ENCODE measurements around the gene KRTAP4-7.
"Not testable (repeated sequence)": the region's sequence is repeated elsewhere in the genome, so short reads cannot be mapped to it uniquely, and the experiment has no call there.

KRTAP4-7 gene

DNA sequence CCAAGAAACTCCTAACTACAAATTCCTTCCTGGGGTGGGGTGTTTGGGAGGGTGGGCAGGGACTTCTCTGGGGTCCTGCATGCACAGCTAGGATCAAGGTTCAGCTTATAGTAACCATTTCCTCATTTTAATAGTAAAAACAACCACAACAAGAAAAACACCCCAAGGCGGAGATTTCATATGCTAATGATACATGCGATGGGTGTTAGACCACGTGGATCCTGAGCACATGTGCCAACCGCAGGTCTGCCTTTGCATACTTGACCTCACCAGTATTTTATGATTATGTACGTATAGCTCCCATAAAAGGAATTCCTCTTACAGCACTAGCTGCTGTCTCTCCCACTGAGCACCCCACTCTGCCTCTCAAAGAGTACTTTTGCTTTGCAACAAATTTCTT lies 32.3 kb downstream of the KRTAP4-7 start:
- no peak for DNase-seq

DNA sequence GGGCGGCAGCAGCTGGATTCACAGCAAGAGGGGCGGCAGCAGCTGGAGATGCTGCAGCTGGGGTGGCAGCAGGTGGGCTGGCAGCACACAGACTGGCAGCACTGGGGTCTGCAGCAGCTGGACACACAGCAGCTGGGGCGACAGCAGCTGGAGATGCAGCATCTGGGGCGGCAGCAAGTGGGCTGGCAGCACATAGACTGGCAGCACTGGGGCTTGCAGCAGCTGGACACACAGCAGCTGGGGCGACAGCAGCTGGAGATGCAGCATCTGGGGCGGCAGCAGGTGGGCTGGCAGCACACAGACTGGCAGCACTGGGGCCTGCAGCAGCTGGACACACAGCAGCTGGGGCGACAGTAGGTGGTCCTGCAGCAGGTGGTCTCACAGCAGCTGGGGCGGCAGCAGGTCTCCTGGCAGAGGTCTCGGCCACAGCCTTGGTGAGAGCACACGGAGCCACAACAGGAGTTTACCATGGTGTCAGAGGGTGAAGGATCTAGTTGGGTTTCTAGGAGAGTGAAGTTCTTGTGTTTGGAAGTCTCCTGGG lies 34.0 kb downstream of the KRTAP4-7 start, which contains the start of gene KRTAP4-11:
Gene KRTAP4-11, minus strand, starts transcription at position 528 of the 541 bp plus-strand sequence. Its CDS starts 58 bp downstream, at position 470.
- DNase-seq, result not testable (repeated sequence)

DNA sequence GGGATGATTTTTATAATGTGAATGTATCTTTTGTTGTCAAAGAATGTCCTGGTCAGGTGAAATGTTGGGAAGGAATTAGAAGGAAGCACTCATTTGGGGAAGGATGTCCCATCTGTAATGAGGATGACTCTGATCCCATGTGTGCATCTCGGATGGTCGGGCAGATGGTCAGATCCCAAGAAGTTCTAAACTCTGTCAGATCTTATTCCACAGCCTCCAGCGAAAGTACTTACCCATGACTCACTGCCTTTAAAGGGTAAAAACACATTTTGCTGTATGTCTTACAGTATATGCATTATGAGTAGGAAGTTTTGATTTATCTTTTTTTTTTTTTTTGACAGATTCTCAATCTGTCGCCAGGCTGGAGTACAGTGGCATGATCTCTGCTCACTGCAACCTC lies 34.8 kb downstream of the KRTAP4-7 start:
- no peak for DNase-seq

DNA sequence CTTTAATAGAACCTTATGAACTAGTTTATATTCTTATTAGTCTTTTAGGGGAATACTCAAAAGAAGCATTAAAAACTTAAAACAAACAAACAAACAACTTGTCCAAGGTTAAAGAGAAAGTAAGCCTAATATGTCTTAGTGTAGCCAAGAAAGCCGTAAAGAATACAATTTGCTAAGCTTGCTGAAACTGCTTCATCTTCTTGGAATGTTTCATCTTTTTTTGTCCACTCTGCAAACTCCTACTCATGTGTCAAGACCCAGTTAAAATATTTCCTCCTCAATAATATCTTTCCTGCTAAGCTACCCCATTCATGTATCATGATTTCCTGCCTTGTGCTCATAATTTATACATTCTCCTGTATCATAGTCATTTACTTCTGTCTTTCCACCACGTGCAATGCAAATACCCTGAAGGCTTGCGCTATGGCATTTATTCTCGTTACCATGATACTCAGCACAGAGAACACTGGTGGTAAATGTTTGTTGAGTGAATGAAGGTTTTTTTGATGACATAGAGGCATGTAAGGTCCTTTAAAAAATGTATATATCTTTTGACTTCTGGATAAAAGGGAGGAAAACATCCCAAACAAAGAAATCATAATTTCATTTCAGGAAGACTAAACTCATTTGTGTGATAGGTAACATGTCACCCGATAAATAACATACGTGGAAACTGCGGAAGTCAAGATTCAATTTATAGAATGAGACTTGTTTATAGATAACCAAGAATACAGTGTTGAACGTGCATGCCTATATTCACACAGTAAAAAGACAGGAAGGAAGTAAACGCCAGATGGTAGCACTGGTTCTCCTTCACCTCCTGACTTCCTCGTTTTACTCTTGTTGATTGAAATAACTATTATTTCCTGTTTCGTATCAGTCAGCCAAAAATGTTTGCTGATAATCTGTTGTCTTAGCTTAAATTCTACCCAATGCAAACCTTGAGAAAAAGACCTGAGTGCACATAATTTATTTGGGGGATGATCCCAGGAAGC lies 36.0 kb downstream of the KRTAP4-7 start:
- peak in 1 of 2 donors; percentile 84 for DNase-seq

DNA sequence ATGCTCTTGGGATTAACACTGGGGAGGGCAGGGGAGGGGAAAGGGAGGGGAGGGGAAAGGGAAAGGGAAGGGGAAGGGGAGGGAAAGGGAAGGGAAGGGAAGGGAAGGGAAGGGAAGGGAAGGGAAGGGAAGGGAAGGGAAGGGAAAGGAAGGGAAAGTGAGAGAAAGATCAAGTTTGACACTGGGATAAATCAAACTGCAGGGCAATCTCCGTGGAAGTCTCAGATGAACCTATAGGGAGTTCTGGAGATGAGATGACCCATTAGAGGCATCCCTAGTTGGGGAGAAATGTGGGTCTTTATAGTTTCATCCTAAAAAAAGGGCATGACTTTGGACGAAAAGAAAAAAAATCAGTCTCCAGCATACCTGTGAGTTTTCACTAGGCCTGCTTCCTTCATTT lies 37.8 kb downstream of the KRTAP4-7 start:
- DNase-seq, result no peak

DNA sequence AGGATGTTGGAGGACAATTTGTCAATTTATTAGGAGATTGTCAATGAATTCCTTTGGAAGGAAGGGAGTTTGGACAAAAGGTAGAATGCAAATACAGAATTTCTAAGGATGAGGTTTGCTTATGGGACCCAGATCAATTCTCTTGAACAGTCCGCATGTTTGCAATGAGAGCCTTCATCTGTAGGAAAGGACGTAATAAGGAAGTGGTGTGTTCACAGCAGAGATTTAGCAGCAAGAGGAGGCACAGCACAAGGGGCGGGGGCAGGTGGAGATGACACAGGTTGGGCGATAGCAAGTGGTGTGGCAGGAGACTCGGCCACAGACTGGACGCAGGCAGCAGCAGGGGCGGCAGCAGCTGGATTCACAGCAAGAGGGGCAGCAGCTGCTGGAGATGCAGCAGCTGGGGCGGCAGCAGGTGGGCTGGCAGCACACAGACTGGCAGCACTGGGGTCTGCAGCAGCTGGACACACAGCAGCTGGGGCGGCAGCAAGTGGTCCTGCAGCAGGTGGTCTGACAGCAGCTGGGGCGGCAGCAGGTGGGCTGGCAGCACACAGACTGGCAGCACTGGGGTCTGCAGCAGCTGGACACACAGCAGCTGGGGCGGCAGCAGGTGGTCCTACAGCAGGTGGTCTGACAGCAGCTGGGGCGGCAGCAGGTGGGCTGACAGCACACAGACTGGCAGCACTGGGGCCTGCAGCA lies 39.5 kb downstream of the KRTAP4-7 start:
- not testable (repeated sequence) for DNase-seq

DNA sequence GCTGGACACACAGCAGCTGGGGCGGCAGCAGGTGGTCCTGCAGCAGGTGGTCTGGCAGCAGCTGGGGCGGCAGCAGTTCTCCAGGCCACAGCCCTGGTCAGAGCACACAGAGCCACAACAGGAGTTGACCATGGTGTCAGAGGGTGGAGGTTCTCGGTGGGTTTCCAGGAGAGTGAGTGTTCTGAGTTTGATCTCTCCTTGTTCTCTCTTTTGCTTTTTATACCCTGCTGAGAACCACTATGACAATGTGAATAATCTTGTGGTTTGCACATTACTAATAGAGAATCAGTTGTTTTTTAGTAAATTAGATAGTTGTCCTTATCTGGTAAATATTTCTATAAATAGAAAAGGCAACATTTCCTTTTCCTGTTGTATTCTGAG lies 40.0 kb downstream of the KRTAP4-7 start, which contains the start of gene KRTAP4-12:
Gene KRTAP4-12, minus strand, starts transcription at position 192 of the 381 bp plus-strand sequence. Its CDS starts 60 bp downstream, at position 132.
- not testable (repeated sequence) for DNase-seq

DNA sequence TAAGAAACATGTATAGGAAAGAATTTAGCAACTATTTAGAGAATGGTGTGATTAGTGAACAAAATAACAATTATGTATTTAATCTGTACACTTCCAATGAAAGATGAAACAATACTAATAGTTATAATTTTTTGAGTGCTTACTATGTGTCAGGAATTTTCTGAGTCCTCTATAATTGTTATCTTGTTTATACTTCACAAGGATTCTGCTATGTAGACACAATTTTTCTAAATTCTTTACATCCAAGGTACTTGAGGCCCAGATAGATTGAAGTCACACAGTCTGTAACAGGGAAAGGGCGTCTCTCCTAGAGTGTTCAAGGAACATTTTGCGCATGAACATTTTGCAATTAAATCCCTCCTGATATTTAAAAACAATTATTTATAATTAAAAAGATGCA lies 41.1 kb downstream of the KRTAP4-7 start:
- no peak for DNase-seq

DNA sequence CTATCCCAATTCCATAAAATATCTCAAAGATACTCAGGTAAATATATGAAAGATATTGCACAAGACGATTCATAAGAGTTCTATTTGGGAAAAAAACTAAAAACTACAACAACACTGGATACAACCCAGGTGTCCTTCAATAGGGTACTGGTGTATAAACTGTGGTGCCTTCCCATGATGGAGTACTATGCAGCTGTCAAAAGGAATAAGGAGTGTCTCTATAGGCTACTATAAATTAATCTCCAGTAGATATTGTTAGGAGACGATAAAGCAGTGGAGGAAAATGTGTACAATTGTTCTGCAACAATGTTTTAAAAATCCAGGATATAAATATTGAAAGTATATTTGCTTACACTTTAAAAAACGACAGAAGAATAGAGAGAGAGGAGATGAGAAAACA lies 42.5 kb downstream of the KRTAP4-7 start:
- no peak for DNase-seq

DNA sequence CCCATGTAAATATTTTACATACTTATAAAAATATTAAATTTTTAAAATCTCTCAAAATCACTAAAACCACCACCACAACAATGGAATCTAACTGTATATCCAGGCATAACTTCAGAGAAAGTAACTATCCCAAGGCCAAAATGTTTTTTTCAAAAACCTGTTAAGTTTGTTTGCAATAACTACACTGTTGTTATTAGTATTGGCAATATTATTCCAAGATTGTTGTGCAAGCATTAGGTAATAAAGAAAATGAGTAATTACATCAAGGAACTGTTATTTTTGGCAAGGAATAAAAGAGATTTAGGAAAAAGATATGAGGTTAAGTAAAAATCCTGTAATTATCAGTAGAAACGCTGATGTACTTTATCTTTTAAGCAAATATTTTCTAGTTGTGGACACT lies 43.4 kb downstream of the KRTAP4-7 start:
- no peak for DNase-seq

DNA sequence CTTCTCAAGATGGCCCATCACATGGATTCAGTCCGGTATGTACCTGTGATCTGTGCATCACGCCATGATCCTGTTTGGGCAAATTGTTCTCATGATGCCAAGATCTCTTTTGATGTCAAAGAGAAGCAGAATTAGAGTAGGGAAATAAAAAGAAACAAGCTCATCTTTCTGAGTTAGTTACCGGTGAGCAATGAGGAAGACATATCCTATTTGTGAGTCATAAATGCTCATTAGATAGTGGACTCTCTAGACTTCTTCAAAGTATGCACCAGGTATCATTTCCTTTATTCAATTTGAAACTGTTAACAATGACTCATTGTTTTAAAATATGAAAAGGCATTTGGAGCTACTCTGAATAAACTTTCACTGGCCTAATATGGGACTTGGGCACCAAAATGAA lies 48.0 kb downstream of the KRTAP4-7 start:
- no peak for DNase-seq

DNA sequence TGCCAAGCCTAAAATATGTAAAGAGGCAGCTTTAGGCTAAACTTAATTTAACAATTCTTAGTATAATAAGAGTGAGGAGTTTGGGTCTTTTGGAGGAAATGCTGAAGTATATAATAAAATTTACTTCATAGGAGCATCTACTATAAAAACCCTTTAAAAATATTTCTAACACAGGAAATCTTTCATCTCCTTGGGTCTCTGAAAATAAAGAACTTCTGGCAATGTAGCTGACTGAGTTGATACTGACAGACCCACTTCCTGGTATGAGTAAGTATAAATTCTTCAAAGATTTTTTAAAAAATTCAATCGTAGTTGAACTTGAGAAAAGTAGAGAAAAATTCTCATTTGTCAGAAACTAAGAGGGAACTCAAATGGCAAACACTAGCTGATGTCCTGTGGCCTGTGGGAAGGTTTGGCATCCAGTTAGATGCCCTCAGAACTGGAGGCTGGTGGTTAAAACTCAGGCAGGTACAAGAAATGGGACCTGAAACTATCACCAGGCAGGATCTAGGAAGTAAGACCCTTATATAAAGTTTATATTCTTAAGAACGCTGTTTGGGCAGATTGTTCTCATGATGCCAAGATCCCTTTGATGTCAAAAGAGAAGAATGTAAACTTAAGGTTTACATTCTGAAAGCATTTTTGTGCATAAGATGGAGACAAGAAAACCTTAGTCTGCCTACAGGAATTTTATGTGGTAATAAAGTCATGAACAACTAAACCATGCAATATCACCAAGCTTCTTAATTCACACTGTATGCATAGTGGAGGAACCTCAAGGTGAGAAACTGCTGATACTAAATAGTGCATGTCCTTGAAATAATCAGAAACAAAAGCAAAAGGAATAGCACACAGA lies 50.2 kb downstream of the KRTAP4-7 start:
- no peak for DNase-seq
